HepG2 (cell line): ENCODE results near the gene IQCH. TPM values are rescaled to one million over a fixed set of nuclear protein-coding genes. Genes with fewer than 3 reads are reported as not detected.

Experiments
- ARNTL ChIP-seq: sonication (generic); formaldehyde crosslinking; IDR thresholded peaks from 2 replicates; pipeline ENCODE4 v1.4.0; 2020; ENCODE audit warnings: mild to moderate bottlenecking, missing genetic modification reagents
- BCL3 ChIP-seq: sonication (generic); formaldehyde crosslinking; IDR thresholded peaks from 2 replicates; pipeline ENCODE4 v1.5.1; 2020; ENCODE audit warnings: mild to moderate bottlenecking, missing genetic modification reagents, moderate library complexity
- DR1 ChIP-seq: sonication (generic); formaldehyde crosslinking; IDR thresholded peaks from 2 replicates; pipeline ENCODE4 v1.8.0; 2021; ENCODE audit warnings: mild to moderate bottlenecking, missing genetic modification reagents, inconsistent platforms
- HHEX ChIP-seq: IDR thresholded peaks from 2 replicates; pipeline ENCODE4 v1.6.1; 2016; ENCODE audit warnings: control low read depth
- MTA1 ChIP-seq: sonication (generic); formaldehyde crosslinking; IDR thresholded peaks from 2 replicates; pipeline ENCODE4 v1.4.0; 2020; ENCODE audit warnings: missing genetic modification reagents, mild to moderate bottlenecking, borderline replicate concordance
- MTERF4 ChIP-seq: sonication (generic); formaldehyde crosslinking; IDR thresholded peaks from 2 replicates; pipeline ENCODE4 v1.8.0; 2023; ENCODE audit warnings: mild to moderate bottlenecking, missing genetic modification reagents
- NFE2L2 ChIP-seq: fragments of 150-350 bp; IDR thresholded peaks from 2 replicates; pipeline ENCODE4 v1.6.1; 2014; ENCODE audit warnings: low read length
- RFXAP ChIP-seq: sonication (generic); formaldehyde crosslinking; IDR thresholded peaks from 2 replicates; pipeline ENCODE4 v1.4.0; 2020; ENCODE audit warnings: missing genetic modification reagents, borderline replicate concordance
- TEAD2 ChIP-seq: sonication (generic); formaldehyde crosslinking; IDR thresholded peaks from 2 replicates; pipeline ENCODE4 v1.9.0; 2021; ENCODE audit warnings: missing genetic modification reagents
- ZNF205 ChIP-seq: IDR thresholded peaks from 2 replicates; pipeline ENCODE4 v1.6.1; 2018; ENCODE audit warnings: missing biosample characterization, missing genetic modification reagents
- ZNF678 ChIP-seq: sonication (generic); formaldehyde crosslinking; IDR thresholded peaks from 2 replicates; pipeline ENCODE4 v1.4.0; 2020; ENCODE audit warnings: mild to moderate bottlenecking, missing genetic modification reagents
- ZNF710 ChIP-seq: sonication (generic); formaldehyde crosslinking; IDR thresholded peaks from 2 replicates; pipeline ENCODE4 v1.5.0; 2020; ENCODE audit warnings: mild to moderate bottlenecking, missing genetic modification reagents, borderline replicate concordance
- polyA plus RNA-seq, 8 experiments: library from polyadenylated mRNA; depleted of rRNA in 3 of 8; stranded (reverse) in 7 of 8; unstranded in 1 of 8; fragments of >200 nt; fragmentation: Illumina TruSeq in 4 of 8; extraction: Trizol in 4 of 8; gene quantifications; 2 replicates each; pipeline versions ENCODE4 v1.2.1 to v1.2.3, GENCODE V29; 2011 to 2016; ENCODE audit warnings: low read depth in 4 of 8, missing spikeins in 1 of 8, mixed read lengths in 1 of 8; ENCODE audit not compliant: insufficient read depth in 1 of 8
- total RNA-seq, 5 experiments: library from RNA; depleted of rRNA; stranded (reverse); fragments of >200 nt; fragmentation: Illumina TruSeq; extraction: Trizol; gene quantifications; 2 replicates each; pipeline ENCODE4 v1.2.3, GENCODE V29; 2016; ENCODE audit warnings: low read depth in 1 of 5
- TF ChIP-seq, protein P1 (sequence below): sonication (generic); formaldehyde crosslinking; IDR thresholded peaks from 2 replicates; pipeline ENCODE4 v1.4.0; 2020; ENCODE audit warnings: missing genetic modification reagents
- TF ChIP-seq, protein P2 (sequence below): sonication (generic); formaldehyde crosslinking; IDR thresholded peaks from 2 replicates; pipeline ENCODE4 v1.8.0; 2022; ENCODE audit warnings: low read depth, missing genetic modification reagents
- TF ChIP-seq, protein P3 (sequence below): sonication (generic); formaldehyde crosslinking; IDR thresholded peaks from 2 replicates; pipeline ENCODE4 v1.4.0; 2020; ENCODE audit warnings: missing genetic modification reagents

Gene IQCH
- total and polyA plus RNA-seq, 2 of the 13 experiments (the other 11 are each of a cell fraction or from before 2014, with no cell fraction given): 0.16 to 0.55 TPM

DNA sequence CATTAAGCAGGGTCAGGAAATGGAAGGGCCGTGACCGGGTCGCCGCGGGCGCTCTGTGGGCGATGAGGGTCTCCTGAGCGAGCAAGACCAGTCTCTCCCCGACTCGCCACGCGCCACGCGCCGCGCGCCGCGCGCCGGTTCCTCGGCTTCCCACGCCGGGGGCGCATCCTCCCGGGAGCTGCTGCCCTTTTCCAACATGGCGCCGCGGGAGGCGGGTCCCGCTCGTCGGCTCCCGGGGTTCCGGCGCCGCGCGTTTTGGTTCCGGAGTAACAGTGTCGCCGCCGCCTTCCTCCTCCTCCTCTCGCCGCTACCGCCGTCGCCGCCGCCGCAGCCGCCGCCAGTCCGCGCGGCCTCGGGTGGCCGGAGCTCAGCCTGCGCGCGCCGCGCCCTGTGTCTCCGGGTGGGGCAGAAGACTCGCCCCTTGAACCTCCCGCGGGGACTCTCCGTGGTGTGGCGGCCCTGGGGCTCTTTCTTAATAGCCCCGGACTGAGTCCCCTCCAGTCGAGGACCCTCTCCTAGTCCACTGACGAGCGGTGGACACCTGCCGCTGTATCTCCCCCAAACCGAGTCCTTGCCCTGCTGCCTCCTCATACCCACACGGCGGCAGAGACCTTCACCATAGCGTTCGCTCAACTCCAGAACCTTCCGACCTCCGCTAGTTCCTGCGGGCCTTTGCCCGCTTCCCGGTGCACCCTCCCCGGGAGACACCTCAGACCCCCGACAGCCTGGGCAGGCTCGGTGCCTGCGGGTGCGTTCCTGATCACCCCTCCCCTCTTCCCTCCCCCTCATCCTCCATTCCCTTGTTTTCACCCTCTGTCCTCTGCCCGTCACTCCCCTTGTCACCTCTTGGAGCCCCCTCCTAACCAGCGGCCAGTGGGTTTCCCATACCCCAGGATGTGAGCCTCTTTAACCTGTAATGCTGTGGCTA, 288.1 kb downstream of the IQCH start, which contains the start of gene MAP2K5 (continued):
- TF ChIP-seq, protein P1, sequence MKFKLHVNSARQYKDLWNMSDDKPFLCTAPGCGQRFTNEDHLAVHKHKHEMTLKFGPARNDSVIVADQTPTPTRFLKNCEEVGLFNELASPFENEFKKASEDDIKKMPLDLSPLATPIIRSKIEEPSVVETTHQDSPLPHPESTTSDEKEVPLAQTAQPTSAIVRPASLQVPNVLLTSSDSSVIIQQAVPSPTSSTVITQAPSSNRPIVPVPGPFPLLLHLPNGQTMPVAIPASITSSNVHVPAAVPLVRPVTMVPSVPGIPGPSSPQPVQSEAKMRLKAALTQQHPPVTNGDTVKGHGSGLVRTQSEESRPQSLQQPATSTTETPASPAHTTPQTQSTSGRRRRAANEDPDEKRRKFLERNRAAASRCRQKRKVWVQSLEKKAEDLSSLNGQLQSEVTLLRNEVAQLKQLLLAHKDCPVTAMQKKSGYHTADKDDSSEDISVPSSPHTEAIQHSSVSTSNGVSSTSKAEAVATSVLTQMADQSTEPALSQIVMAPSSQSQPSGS (CRISPR knock-in tag): no peak
- TF ChIP-seq ARNTL (CRISPR knock-in tag): no peak
- TF ChIP-seq DR1: no peak
- no peak; the same call in 1 of the 2 replicates for TF ChIP-seq BCL3 (CRISPR knock-in tag)
- TF ChIP-seq MTA1: no peak
- TF ChIP-seq MTERF4 (CRISPR knock-in tag): 0 out of 2 replicates have a peak, but pooled peaks have one; percentile 38
- TF ChIP-seq, protein P2, sequence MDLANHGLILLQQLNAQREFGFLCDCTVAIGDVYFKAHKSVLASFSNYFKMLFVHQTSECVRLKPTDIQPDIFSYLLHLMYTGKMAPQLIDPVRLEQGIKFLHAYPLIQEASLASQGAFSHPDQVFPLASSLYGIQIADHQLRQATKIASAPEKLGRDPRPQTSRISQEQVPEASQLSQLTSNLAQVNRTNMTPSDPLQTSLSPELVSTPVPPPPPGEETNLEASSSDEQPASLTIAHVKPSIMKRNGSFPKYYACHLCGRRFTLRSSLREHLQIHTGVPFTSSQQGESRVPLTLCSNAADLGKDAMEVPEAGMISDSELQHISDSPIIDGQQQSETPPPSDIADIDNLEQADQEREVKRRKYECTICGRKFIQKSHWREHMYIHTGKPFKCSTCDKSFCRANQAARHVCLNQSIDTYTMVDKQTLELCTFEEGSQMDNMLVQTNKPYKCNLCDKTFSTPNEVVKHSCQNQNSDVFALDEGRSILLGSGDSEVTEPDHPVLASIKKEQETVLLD (CRISPR knock-in tag): peak; percentile 46; the same call in 1 of the 2 replicates
- no peak; the same call in 1 of the 2 replicates for TF ChIP-seq ZNF710
- TF ChIP-seq ZNF205 (CRISPR knock-in tag): no peak
- TF ChIP-seq RFXAP (CRISPR knock-in tag): no peak; the same call in 1 of the 2 replicates
- no peak for TF ChIP-seq ZNF678
- TF ChIP-seq, protein P3, sequence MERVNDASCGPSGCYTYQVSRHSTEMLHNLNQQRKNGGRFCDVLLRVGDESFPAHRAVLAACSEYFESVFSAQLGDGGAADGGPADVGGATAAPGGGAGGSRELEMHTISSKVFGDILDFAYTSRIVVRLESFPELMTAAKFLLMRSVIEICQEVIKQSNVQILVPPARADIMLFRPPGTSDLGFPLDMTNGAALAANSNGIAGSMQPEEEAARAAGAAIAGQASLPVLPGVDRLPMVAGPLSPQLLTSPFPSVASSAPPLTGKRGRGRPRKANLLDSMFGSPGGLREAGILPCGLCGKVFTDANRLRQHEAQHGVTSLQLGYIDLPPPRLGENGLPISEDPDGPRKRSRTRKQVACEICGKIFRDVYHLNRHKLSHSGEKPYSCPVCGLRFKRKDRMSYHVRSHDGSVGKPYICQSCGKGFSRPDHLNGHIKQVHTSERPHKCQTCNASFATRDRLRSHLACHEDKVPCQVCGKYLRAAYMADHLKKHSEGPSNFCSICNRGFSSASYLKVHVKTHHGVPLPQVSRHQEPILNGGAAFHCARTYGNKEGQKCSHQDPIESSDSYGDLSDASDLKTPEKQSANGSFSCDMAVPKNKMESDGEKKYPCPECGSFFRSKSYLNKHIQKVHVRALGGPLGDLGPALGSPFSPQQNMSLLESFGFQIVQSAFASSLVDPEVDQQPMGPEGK (CRISPR knock-in tag): 0 out of 2 replicates have a peak, but pooled peaks have one; percentile 18
- no peak for TF ChIP-seq NFE2L2
- TF ChIP-seq TEAD2 (CRISPR knock-in tag): no peak
- no peak for TF ChIP-seq HHEX (CRISPR knock-in tag)
